ENCODE measurements around the gene ANO8.

DNA sequence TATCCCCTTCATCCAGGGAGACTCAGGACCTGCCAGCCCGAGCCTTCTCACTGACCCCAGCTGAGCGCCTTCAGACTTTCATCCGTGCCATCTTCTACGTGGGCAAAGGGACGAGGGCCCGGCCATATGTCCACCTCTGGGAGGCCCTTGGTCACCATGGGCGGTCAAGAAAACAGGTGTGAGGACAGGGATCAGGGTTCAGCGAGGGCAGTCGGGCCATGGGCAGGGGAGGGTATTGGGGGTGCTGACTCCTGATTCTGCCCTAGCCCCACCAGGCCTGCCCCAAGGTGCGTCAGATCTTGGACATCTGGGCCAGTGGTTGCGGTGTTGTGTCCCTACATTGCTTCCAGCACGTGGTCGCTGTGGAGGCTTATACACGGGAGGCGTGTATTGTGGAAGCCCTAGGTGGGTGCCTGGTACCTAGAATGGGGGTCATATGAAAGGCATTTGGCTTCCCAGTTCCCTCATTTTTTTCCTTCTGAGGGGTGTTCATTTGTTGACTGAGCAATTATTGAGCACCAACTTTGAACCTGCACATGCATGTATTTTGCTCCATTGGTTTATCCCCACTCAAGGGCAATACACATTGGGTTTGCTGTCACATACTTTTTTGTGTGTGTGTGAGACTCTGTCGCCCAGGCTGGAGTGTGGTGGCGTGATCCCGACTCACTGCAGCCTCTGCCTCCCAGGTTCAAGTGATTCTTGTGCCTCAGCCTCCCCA lies 49.1 kb downstream of the ANO8 start:
- TF ChIP-seq CTCF (IDR thresholded peaks at IDR 0.05), result no peak
- TF ChIP-seq POLR2A (IDR thresholded peaks at IDR 0.05), result no peak

Data from right lobe of liver (tissue), 4 donors.